ENCODE data around the gene TTC31.

DNA sequence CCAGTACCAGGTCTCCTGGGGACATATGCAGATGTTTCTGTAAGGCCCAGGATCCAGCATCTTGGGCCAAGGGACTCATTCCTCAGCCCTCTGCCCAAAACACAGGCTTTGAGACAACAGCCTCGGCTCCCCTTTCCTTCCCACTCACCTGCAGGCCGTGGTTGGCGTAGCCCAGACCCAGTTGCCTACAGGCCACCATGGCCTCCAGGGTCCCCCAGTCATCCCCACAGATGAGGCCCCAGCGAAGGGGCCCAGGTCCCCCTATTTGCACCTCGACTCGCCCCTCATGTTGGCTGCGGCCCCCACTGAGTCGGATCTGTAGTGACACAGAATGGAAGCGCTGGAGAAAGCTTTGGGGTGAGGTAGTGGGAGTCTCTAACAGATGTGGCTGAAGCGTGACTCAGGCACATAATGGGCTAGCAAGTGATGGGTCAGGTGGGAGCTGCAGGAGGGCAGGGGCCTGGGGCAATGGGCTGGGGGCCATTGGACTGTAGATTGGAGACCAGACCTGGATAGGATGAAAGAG is 52.6 kb downstream of the TTC31 start:
- TF ChIP-seq, protein P1, sequence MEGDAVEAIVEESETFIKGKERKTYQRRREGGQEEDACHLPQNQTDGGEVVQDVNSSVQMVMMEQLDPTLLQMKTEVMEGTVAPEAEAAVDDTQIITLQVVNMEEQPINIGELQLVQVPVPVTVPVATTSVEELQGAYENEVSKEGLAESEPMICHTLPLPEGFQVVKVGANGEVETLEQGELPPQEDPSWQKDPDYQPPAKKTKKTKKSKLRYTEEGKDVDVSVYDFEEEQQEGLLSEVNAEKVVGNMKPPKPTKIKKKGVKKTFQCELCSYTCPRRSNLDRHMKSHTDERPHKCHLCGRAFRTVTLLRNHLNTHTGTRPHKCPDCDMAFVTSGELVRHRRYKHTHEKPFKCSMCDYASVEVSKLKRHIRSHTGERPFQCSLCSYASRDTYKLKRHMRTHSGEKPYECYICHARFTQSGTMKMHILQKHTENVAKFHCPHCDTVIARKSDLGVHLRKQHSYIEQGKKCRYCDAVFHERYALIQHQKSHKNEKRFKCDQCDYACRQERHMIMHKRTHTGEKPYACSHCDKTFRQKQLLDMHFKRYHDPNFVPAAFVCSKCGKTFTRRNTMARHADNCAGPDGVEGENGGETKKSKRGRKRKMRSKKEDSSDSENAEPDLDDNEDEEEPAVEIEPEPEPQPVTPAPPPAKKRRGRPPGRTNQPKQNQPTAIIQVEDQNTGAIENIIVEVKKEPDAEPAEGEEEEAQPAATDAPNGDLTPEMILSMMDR (IDR thresholded peaks at IDR 0.05), result no peak
- TF ChIP-seq EP300 (IDR thresholded peaks at IDR 0.05), result no peak
- no peak for TF ChIP-seq POLR2A (IDR thresholded peaks at IDR 0.05)
